ENCODE measurements around the gene EXOSC7.

EXOSC7 gene

DNA sequence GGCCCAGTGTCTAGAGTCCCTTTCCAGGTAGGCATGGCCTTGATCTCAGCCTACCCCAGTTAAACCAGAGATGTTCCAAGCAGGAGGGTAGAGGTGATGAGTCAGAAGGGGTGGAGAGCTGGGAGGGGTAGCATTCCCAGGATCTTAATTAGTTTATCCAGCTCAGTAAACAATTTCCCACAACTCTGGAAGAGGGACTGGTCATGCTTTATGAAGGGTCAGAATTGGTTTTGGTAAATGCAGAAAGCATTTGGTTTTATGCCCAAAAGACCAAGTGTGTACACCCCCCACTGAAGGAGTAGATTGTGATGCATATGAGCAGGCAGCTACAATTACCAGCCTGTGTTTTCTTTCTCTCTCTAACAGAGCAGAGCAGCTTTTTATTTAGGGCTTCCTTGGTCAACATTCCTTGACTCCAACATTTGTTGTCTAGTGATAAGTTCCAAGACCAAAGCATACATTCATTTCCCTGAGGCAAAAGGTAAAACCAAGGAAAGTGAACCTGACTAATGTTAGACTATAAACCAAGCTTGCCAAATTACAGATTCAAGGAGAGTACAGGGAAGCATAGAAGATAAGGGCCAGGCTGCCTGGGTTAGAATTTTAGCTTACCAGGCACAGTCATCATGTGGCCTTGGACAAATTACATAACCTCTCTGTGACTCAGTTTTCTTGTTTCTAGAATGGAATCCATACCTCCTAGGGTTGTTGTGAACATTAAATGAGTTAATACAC is 17.6 kb downstream of the EXOSC7 start:
- no peak overlapping the region for H3K4me3 ChIP-seq (ENCODE audit: insufficient read length, low read depth)
- DNase-seq (ENCODE audit: low read depth, low spot score) = no peak

DNA sequence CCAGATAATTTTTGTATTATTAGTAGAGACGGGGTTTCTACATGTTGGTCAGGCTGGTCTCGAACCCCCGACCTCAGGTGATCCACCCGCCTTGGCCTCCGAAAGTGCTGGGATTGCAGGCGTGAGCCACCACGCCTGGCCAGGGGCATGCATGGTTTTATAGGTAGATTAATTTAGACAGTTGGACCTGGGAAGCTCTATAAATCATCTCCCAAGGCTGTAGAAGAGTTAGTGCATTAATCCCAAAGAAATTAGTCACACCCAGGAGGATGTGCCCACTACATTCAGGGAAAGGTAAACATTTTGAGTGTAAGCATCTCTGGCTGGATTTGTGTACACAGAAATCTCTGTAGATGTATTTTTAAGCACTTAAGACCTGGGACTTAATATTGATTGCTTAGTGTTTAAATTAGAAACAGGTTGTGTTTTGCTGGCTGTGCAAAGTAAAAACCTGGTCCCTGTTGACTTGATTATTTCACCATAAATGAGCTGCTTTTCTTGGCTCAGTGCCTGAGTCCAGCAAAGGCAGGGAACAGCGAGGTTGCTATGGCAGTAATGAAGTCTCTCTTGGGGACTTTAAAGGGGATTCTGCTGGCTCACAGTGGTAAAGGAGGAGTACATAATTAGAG is 19.2 kb downstream of the EXOSC7 start:
- no peaks in the 10 kb centered on the region for H3K4me1 ChIP-seq (ENCODE audit: insufficient read depth, insufficient read length)
- no peaks in the 10 kb centered on the region for H3K27me3 ChIP-seq (ENCODE audit: insufficient read depth, insufficient read length)
- no peak overlapping the region for H3K4me3 ChIP-seq (ENCODE audit: insufficient read length, low read depth)
- no peak overlapping the region for H3K9ac ChIP-seq (ENCODE audit: insufficient read length, low read depth)
- H3K9me3 ChIP-seq (ENCODE audit: insufficient read depth, low read length) = no peaks in the 10 kb centered on the region
- DNase-seq (ENCODE audit: low read depth, low spot score) = no peak
- H3K36me3 ChIP-seq (ENCODE audit: insufficient read depth, insufficient read length, low read length) = peaks cover 81% of the 10 kb centered on the region
- TF ChIP-seq SUZ12 (IDR thresholded peaks at IDR 0.05; ENCODE audit: extremely low read depth, insufficient read depth, insufficient read length) (no peak), ZNF274 (IDR thresholded peaks at IDR 0.05; ENCODE audit: low read depth, low read length) (no peak), YY1 (IDR thresholded peaks at IDR 0.05; ENCODE audit: insufficient read depth, insufficient read length) (no peak)

More for the DNA sequence above, 17.6 kb downstream of the EXOSC7 start:
- no peaks in the 10 kb centered on the region for H3K4me1 ChIP-seq (ENCODE audit: insufficient read depth, insufficient read length)
- H3K9ac ChIP-seq (ENCODE audit: insufficient read length, low read depth) = no peak overlapping the region
- TF ChIP-seq ZNF274 (IDR thresholded peaks at IDR 0.05; ENCODE audit: low read depth, low read length) (no peak), SUZ12 (IDR thresholded peaks at IDR 0.05; ENCODE audit: extremely low read depth, insufficient read depth, insufficient read length) (no peak)
- H3K36me3 ChIP-seq (ENCODE audit: insufficient read depth, insufficient read length, low read length) = peaks cover 80% of the 10 kb centered on the region
- no peaks in the 10 kb centered on the region for H3K27me3 ChIP-seq (ENCODE audit: insufficient read depth, insufficient read length)
- H3K9me3 ChIP-seq (ENCODE audit: insufficient read depth, low read length) = no peaks in the 10 kb centered on the region

DNA sequence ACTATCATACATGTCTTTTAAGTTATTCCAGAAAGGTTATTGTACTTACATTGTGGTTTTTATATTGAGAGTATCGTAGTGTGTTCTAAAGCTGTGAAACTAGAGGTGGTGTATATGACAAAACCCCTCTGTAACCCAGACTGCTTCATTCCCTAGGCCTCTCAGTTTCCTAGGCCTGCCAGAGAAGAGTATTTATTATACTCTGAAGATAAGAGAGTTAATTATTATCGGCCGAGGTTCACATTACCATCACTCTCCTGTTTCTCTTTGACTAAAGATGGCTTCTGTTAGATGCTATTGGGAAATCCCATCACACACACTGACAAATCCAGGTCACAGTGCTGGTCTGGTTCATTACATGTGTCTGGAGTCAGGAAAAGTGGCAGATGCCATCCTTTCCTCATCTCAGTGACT is 20.5 kb downstream of the EXOSC7 start:
- DNase-seq (ENCODE audit: low read depth, low spot score) = no peak
- no peak overlapping the region for H3K4me3 ChIP-seq (ENCODE audit: insufficient read length, low read depth)

DNA sequence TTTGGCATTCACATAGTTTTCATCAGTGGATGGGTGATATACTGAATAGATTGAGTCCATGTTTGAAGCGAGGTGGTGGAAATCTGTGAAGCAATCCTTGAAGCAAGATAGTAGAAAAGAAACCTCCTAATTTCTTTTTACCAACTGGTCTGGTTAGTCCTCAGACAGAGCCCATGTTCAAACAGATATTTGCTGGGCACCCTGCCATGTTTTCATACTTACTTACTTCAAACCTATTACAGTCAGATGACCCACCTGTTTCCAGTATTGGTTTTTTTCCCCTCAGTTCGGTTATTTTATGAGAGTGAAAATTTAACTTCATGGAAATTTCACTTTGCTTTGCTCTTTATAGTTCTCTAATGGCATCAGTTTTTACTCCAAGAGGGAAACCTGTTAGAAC is 23.7 kb downstream of the EXOSC7 start:
- H3K36me3 ChIP-seq (ENCODE audit: insufficient read depth, insufficient read length, low read length) = peaks cover 91% of the 10 kb centered on the region

More for the DNA sequence above, 20.5 kb downstream of the EXOSC7 start:
- H3K4me1 ChIP-seq (ENCODE audit: insufficient read depth, insufficient read length) = no peaks in the 10 kb centered on the region
- no peaks in the 10 kb centered on the region for H3K9me3 ChIP-seq (ENCODE audit: insufficient read depth, low read length)
- no peaks in the 10 kb centered on the region for H3K27me3 ChIP-seq (ENCODE audit: insufficient read depth, insufficient read length)
- peaks cover 81% of the 10 kb centered on the region for H3K36me3 ChIP-seq (ENCODE audit: insufficient read depth, insufficient read length, low read length)
- no peak overlapping the region for H3K9ac ChIP-seq (ENCODE audit: insufficient read length, low read depth)
- TF ChIP-seq YY1 (IDR thresholded peaks at IDR 0.05; ENCODE audit: insufficient read depth, insufficient read length) (no peak), SUZ12 (IDR thresholded peaks at IDR 0.05; ENCODE audit: extremely low read depth, insufficient read depth, insufficient read length) (no peak), ZNF274 (IDR thresholded peaks at IDR 0.05; ENCODE audit: low read depth, low read length) (no peak)

DNA sequence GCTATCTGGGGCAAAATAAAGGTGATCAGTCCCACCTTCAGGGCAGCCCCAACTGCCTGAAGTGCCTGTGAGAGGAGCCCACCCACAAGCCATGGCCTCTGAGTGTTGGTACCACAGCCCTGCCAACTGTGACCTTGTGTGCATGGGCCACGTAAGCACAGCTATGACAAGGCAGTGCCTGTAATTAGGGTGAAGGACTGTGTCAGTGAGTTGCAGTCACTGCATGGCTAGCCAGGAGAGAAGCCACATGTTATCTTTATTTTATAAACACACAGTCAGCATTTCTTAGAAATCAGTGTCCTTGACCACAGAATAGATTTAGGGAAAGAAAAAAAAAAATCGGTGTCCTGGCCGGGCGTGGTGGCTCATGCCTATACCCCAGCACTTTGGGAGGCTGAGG is 24.8 kb downstream of the EXOSC7 start:
- H3K36me3 ChIP-seq (ENCODE audit: insufficient read depth, insufficient read length, low read length) = peaks cover 93% of the 10 kb centered on the region
- TF ChIP-seq ZNF274 (IDR thresholded peaks at IDR 0.05; ENCODE audit: low read depth, low read length) = no peak
- TF ChIP-seq SUZ12 (IDR thresholded peaks at IDR 0.05; ENCODE audit: extremely low read depth, insufficient read depth, insufficient read length) = no peak
- TF ChIP-seq YY1 (IDR thresholded peaks at IDR 0.05; ENCODE audit: insufficient read depth, insufficient read length) = no peak
- H3K4me1 ChIP-seq (ENCODE audit: insufficient read depth, insufficient read length) = no peaks in the 10 kb centered on the region
- peaks cover 26% of the 10 kb centered on the region for H3K9me3 ChIP-seq (ENCODE audit: insufficient read depth, low read length)
- H3K9ac ChIP-seq (ENCODE audit: insufficient read length, low read depth) = no peak overlapping the region
- H3K27me3 ChIP-seq (ENCODE audit: insufficient read depth, insufficient read length) = no peaks in the 10 kb centered on the region
- DNase-seq (ENCODE audit: low read depth, low spot score) = no peak
- H3K4me3 ChIP-seq (ENCODE audit: insufficient read length, low read depth) = no peak overlapping the region

More for the DNA sequence above, 23.7 kb downstream of the EXOSC7 start:
- no peaks in the 10 kb centered on the region for H3K27me3 ChIP-seq (ENCODE audit: insufficient read depth, insufficient read length)
- H3K9me3 ChIP-seq (ENCODE audit: insufficient read depth, low read length) = peaks cover 22% of the 10 kb centered on the region
- H3K4me3 ChIP-seq (ENCODE audit: insufficient read length, low read depth) = no peak overlapping the region
- TF ChIP-seq YY1 (IDR thresholded peaks at IDR 0.05; ENCODE audit: insufficient read depth, insufficient read length) (no peak), ZNF274 (IDR thresholded peaks at IDR 0.05; ENCODE audit: low read depth, low read length) (no peak), SUZ12 (IDR thresholded peaks at IDR 0.05; ENCODE audit: extremely low read depth, insufficient read depth, insufficient read length) (no peak)
- no peaks in the 10 kb centered on the region for H3K4me1 ChIP-seq (ENCODE audit: insufficient read depth, insufficient read length)
- no peak overlapping the region for H3K9ac ChIP-seq (ENCODE audit: insufficient read length, low read depth)
- no peak for DNase-seq (ENCODE audit: low read depth, low spot score)

DNA sequence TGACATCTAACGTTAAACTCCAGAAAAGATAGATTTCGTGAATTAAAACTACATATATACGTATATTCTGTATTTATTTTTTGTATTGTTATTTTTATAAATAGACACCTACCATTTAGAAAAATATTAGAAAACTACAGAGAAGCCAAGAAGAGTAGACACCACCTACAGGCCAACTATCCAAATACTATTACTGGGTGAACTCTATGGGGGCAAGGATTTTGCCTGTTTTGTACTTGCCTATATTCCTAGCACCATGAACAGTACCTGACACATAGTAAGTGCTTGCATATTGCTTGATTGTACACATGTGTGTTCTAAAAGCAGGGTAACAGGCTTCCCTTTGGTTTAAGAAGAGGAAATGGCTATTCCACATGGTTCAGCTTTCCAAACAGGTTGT is 25.7 kb downstream of the EXOSC7 start:
- peaks cover 86% of the 10 kb centered on the region for H3K36me3 ChIP-seq (ENCODE audit: insufficient read depth, insufficient read length, low read length)
- no peaks in the 10 kb centered on the region for H3K4me1 ChIP-seq (ENCODE audit: insufficient read depth, insufficient read length)
- no peak for DNase-seq (ENCODE audit: low read depth, low spot score)
- H3K4me3 ChIP-seq (ENCODE audit: insufficient read length, low read depth) = no peak overlapping the region
- H3K9me3 ChIP-seq (ENCODE audit: insufficient read depth, low read length) = peaks cover 26% of the 10 kb centered on the region
- no peaks in the 10 kb centered on the region for H3K27me3 ChIP-seq (ENCODE audit: insufficient read depth, insufficient read length)
- H3K9ac ChIP-seq (ENCODE audit: insufficient read length, low read depth) = no peak overlapping the region
- TF ChIP-seq SUZ12 (IDR thresholded peaks at IDR 0.05; ENCODE audit: extremely low read depth, insufficient read depth, insufficient read length) (no peak), YY1 (IDR thresholded peaks at IDR 0.05; ENCODE audit: insufficient read depth, insufficient read length) (no peak), ZNF274 (IDR thresholded peaks at IDR 0.05; ENCODE audit: low read depth, low read length) (no peak)

DNA sequence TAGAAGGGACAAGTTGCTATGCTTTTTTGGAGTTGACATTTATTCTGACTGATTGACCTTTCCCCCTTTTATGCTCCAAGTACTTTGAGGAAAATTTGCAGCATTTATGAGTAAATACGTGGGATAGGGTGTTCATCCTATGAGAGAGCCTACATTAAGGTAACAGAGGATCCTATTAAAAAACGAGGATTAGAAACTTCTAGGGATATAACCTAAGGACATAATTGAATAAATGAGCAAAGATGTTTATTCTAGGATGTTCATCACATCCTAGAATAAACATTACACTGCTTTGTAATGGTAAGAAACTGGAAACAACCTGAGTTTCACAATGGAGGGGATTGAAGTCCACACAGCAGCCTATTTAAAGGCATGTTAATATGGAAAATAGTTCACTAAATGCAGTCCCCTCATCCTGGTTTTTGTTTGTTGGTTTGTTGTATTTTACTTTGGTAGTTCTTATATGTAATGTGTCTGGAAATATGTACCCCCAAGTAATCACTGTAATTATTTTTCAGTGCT is 26.2 kb downstream of the EXOSC7 start:
- TF ChIP-seq SUZ12 (IDR thresholded peaks at IDR 0.05; ENCODE audit: extremely low read depth, insufficient read depth, insufficient read length) = no peak
- TF ChIP-seq ZNF274 (IDR thresholded peaks at IDR 0.05; ENCODE audit: low read depth, low read length) = no peak
- no peak for TF ChIP-seq YY1 (IDR thresholded peaks at IDR 0.05; ENCODE audit: insufficient read depth, insufficient read length)
- Histone ChIP-seq H3K36me3 (ENCODE audit: insufficient read depth, insufficient read length, low read length) (peaks cover 86% of the 10 kb centered on the region), H3K9ac (ENCODE audit: insufficient read length, low read depth) (no peak overlapping the region), H3K9me3 (ENCODE audit: insufficient read depth, low read length) (peaks cover 26% of the 10 kb centered on the region), H3K27me3 (ENCODE audit: insufficient read depth, insufficient read length) (no peaks in the 10 kb centered on the region), H3K4me3 (ENCODE audit: insufficient read length, low read depth) (no peak overlapping the region), H3K4me1 (ENCODE audit: insufficient read depth, insufficient read length) (no peaks in the 10 kb centered on the region)
- DNase-seq (ENCODE audit: low read depth, low spot score) = no peak
